HepG2 (cell line): ENCODE results near the gene TRIM37. TPM values are rescaled to one million over a fixed set of nuclear protein-coding genes. Genes with fewer than 3 reads are reported as not detected.

ENCODE experiments used
- ATAC-seq: fragments of 200-7000 bp; cut with Tn5 transposase; 3 replicates; pipeline ENCODE4 v1.9.1; 2020; ENCODE audit warnings: mild to moderate bottlenecking, moderate library complexity
- BruUV-seq: library from RNA; stranded (reverse); fragments of 400-500 nt; replicated peaks from 2 replicates; lab custom pipeline; 2021; lab: Mats Ljungman, UMichigan
- CTCF ChIA-PET: fragments of 300-600 bp; formaldehyde crosslinking; extraction: SDS; loops from one replicate; lab custom pipeline; 2021; ENCODE audit warnings: low total read pairs, inconsistent platforms, low intra/inter-chr PET ratio; lab: Yijun Ruan, JAX
- POLR2A ChIA-PET: fragments of 350-600 bp; sonication (Branson Sonifier 250); formaldehyde crosslinking; loops from one replicate; lab custom pipeline; 2020; ENCODE audit warnings: antibody characterized with exemption, inconsistent platforms; lab: Yijun Ruan, JAX
- DNase-seq: peaks from one replicate; pipeline ENCODE4 v3.0.0-alpha.2; 2015; ENCODE audit warnings: low spot score
- FAIRE-seq: peaks from 3 replicates; lab custom pipeline; 2011; peaks lifted over from hg19 to GRCh38; lab: Jason Lieb, UNC
- H2AFZ ChIP-seq: one replicate; pipeline ENCODE4 v1.6.1; 2011; ENCODE audit warnings: low read length, inconsistent platforms
- H3K27ac ChIP-seq: fragments of 300-600 bp; 3 replicates; pipeline ENCODE4 v1.8.0; 2011; ENCODE audit warnings: mixed run types, mild to moderate bottlenecking, mixed read lengths, low read length, inconsistent platforms; ENCODE audit not compliant: insufficient read depth; ENCODE audit errors: extremely low read length
- H3K27me3 ChIP-seq, 2 experiments: fragments of 200-600 bp in 1 of 2; 2 replicates in 1 of 2; 3 replicates in 1 of 2; pipeline versions ENCODE4 v1.6.0 to v1.8.0; 2011; ENCODE audit warnings: low read length in 2 of 2, mild to moderate bottlenecking in 2 of 2, moderate library complexity in 2 of 2, inconsistent platforms in 1 of 2; ENCODE audit not compliant: insufficient read depth in 2 of 2, control insufficient read depth in 1 of 2
- H3K36me3 ChIP-seq, 2 experiments: fragments of 200-600 bp in 1 of 2; replicated peaks in 1 of 2; 2 replicates in 1 of 2; 3 replicates in 1 of 2; pipeline versions ENCODE4 v1.5.1 to v1.8.0; 2011; ENCODE audit warnings: low read length in 2 of 2, inconsistent platforms in 1 of 2; ENCODE audit not compliant: insufficient read depth in 2 of 2, control insufficient read depth in 1 of 2
- H3K4me1 ChIP-seq: 2 replicates; pipeline ENCODE4 v1.5.1; 2012; ENCODE audit warnings: low read length, inconsistent platforms; ENCODE audit not compliant: insufficient read depth
- H3K4me2 ChIP-seq: 2 replicates; pipeline ENCODE4 v1.6.0; 2011; ENCODE audit warnings: low read depth, low read length, inconsistent platforms
- H3K4me3 ChIP-seq, 3 experiments: fragments of 200-600 bp in 1 of 3; sonication (generic), shearing (Covaris generic) in 1 of 3; replicated peaks in 1 of 3; 2 replicates each; pipeline ENCODE4 v1.5.1; 2011 to 2016; ENCODE audit warnings: low read length in 3 of 3, inconsistent platforms in 2 of 3, low read depth in 2 of 3, mild to moderate bottlenecking in 2 of 3, control low read depth in 1 of 3, mixed read lengths in 1 of 3; ENCODE audit not compliant: insufficient read depth in 1 of 3
- H3K79me2 ChIP-seq: one replicate; pipeline ENCODE4 v1.6.1; 2011; ENCODE audit warnings: low read length, inconsistent platforms; ENCODE audit not compliant: insufficient read depth
- H3K9ac ChIP-seq: 2 replicates; pipeline ENCODE4 v1.6.0; 2011; ENCODE audit warnings: mild to moderate bottlenecking, low read depth, low read length, inconsistent platforms; ENCODE audit not compliant: insufficient read depth
- H3K9me3 ChIP-seq: 2 replicates; pipeline ENCODE4 v1.5.1; 2012; ENCODE audit warnings: mild to moderate bottlenecking, low read length
- H4K20me1 ChIP-seq: 2 replicates; pipeline ENCODE4 v1.6.0; 2011; ENCODE audit warnings: inconsistent platforms, mild to moderate bottlenecking, low read length, moderate library complexity; ENCODE audit not compliant: insufficient read depth
- NCOR1 ChIP-seq: fragments of 200-600 bp; sonication (generic); IDR thresholded peaks from 2 replicates; pipeline ENCODE4 v1.7.0; 2017; ENCODE audit warnings: antibody characterized with exemption, low read length, borderline replicate concordance
- PRMT3 ChIP-seq: sonication (generic); formaldehyde crosslinking; IDR thresholded peaks from 2 replicates; pipeline ENCODE4 v1.8.1; 2022; ENCODE audit warnings: low read depth, mild to moderate bottlenecking, moderate library complexity, missing genetic modification reagents, borderline replicate concordance
- ZBTB3 ChIP-seq: sonication (generic); formaldehyde crosslinking; IDR thresholded peaks from 2 replicates; pipeline ENCODE4 v1.4.0; 2020; ENCODE audit warnings: low read depth, mild to moderate bottlenecking, moderate library complexity, missing genetic modification reagents, borderline replicate concordance
- ZBTB38 ChIP-seq: sonication (generic); formaldehyde crosslinking; IDR thresholded peaks from 2 replicates; pipeline ENCODE4 v1.5.1; 2020; ENCODE audit warnings: mild to moderate bottlenecking, missing genetic modification reagents
- ZNF503 ChIP-seq: sonication (generic); formaldehyde crosslinking; IDR thresholded peaks from 2 replicates; pipeline ENCODE4 v1.4.0; 2020; ENCODE audit warnings: missing genetic modification reagents
- ZNF512 ChIP-seq: sonication (generic); formaldehyde crosslinking; IDR thresholded peaks from 2 replicates; pipeline ENCODE4 v1.4.0; 2020; ENCODE audit warnings: mild to moderate bottlenecking, missing genetic modification reagents
- ZNF574 ChIP-seq: sonication (generic); formaldehyde crosslinking; IDR thresholded peaks from 2 replicates; pipeline ENCODE4 v1.4.0; 2020; ENCODE audit warnings: missing genetic modification reagents
- ZNF577 ChIP-seq: sonication (generic); formaldehyde crosslinking; IDR thresholded peaks from 2 replicates; pipeline ENCODE4 v1.4.0; 2020; ENCODE audit warnings: mild to moderate bottlenecking, low read depth, missing genetic modification reagents, borderline replicate concordance
- ZNF672 ChIP-seq: sonication (generic); formaldehyde crosslinking; IDR thresholded peaks from 2 replicates; pipeline ENCODE4 v1.8.1; 2022; ENCODE audit warnings: missing genetic modification reagents
- WGBS: methylation state at CpG from one replicate; pipeline ENCODE4 v1.1.6; 2017; ENCODE audit warnings: low lambda C conversion rate; 5-methylcytosine and 5-hydroxymethylcytosine counted together
- in situ Hi-C: cut with HindIII; loops from 2 replicates; pipeline ENCODE4 v1.10.0; 2017; ENCODE audit warnings: low pct_unique_long_range_greater_than_20kb; ENCODE audit not compliant: extremely low pct_ligation_motif_present
- intact Hi-C: fragments of 100-400 bp; cut with micrococcal nuclease; formaldehyde crosslinking; loops from one replicate; pipeline ENCODE4 v1.10.0; 2022; ENCODE audit not compliant: unreplicated experiment
- polyA plus RNA-seq, 8 experiments: library from polyadenylated mRNA; depleted of rRNA in 3 of 8; stranded (reverse) in 7 of 8; unstranded in 1 of 8; fragments of >200 nt; fragmentation: Illumina TruSeq in 4 of 8; extraction: Trizol in 4 of 8; gene quantifications; 2 replicates each; pipeline versions ENCODE4 v1.2.1 to v1.2.3, GENCODE V29; 2011 to 2016; ENCODE audit warnings: low read depth in 4 of 8, missing spikeins in 1 of 8, mixed read lengths in 1 of 8; ENCODE audit not compliant: insufficient read depth in 1 of 8
- total RNA-seq, 5 experiments: library from RNA; depleted of rRNA; stranded (reverse); fragments of >200 nt; fragmentation: Illumina TruSeq; extraction: Trizol; gene quantifications; 2 replicates each; pipeline ENCODE4 v1.2.3, GENCODE V29; 2016; ENCODE audit warnings: low read depth in 1 of 5

Gene TRIM37
- total and polyA plus RNA-seq, 2 of the 13 experiments (the other 11 are each of a cell fraction or from before 2014, with no cell fraction given): 12.4 to 39.1 TPM

GRCh38 chr17:58995247-58995940, 111.3 kb downstream of the TRIM37 start:
- H3K9ac ChIP-seq: no peak overlapping the region
- 95% methylated on average over 7 of the region's 7 CpGs for WGBS
- H3K36me3 ChIP-seq: peaks cover 0 to 5% of the 10 kb centered on the region in 2 experiments; a peak in 4 of 5 replicates
- H3K4me2 ChIP-seq: no peak overlapping the region
- no TSS peak for BruUV-seq
- CTCF ChIA-PET: interaction anchor here (0.6 kb wide), 1 partner anchor 197 kb away, joined by 3 read pairs; no protein-coding TSS in a partner anchor
- intact Hi-C loops (no loop called here), in situ Hi-C loops (no loop called here)
- H3K27me3 ChIP-seq: no peaks in the 10 kb centered on the region
- peaks cover 7% of the 10 kb centered on the region for H3K4me1 ChIP-seq
- POLR2A ChIA-PET: no interaction called here
- no peak for TF ChIP-seq PRMT3 (CRISPR knock-in tag)
- TF ChIP-seq NCOR1: no peak
- no peak for TF ChIP-seq ZBTB3 (CRISPR knock-in tag)
- no peak for TF ChIP-seq ZNF672 (CRISPR knock-in tag)
- no peak for TF ChIP-seq ZNF503 (CRISPR knock-in tag)
- TF ChIP-seq ZNF574 (CRISPR knock-in tag): no peak
- TF ChIP-seq ZNF577: no peak
- no peak for TF ChIP-seq ZNF512 (CRISPR knock-in tag)
- TF ChIP-seq ZBTB38 (CRISPR knock-in tag): no peak
- no peaks in the 10 kb centered on the region for H4K20me1 ChIP-seq
- H3K9me3 ChIP-seq: no peaks in the 10 kb centered on the region
- no peak for DNase-seq
- no peaks in the 10 kb centered on the region for H3K79me2 ChIP-seq
- H3K27ac ChIP-seq: no peak overlapping the region
- no peak overlapping the region for H2AFZ ChIP-seq
- FAIRE-seq: no peak
- ATAC-seq: no peak
- no peak overlapping the region for H3K4me3 ChIP-seq
